C1 segment of cervical spinal cord (tissue), 14 donors: Measurements from ENCODE around the gene TSSC4.

ENCODE experiments used
- DNase-seq, 14 donors: peaks; one replicate each; lab custom pipeline; 2025; lab: John Stamatoyannopoulos, UW

The TSSC4 gene

DNA sequence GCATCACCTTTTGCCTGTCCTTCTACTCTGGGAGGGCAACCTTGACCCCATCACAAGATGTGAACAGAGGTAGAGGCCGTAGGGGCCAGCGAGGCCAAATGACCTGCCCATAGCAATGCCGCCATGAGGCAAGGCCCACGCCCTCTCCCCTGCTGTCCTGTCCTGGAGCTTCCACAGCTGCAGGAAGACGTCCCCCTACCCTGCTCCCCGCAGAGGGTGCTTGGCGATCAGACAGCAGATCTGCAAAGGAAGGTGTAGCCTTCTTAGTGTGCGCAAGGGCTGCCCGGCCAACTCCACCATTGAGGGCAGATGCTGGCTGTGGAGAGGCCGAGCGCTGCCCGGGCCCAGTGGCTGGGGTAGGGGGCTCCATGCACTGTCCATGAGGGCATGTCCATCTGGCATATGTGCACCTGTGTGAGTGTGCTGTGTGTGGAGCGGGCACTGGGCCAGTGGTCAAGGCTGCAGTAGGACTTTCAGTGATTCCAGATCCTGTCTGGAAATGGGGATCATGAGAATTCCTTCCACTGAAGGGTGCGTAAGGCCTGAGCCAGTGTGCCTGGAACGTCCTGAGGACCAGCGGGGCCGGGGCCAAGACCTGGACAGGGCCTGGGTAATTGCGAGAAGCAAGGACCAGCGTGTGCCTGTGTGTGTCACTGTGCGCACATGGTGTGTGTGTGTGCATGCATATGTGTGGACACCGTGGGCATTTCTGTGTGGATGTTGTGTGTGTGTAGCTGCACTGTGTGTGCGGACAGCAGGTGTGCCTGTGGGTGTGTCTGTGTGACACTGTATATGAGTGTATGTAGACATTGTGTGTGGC is 32.8 kb downstream of the TSSC4 start:
- DNase-seq, result no peak

DNA sequence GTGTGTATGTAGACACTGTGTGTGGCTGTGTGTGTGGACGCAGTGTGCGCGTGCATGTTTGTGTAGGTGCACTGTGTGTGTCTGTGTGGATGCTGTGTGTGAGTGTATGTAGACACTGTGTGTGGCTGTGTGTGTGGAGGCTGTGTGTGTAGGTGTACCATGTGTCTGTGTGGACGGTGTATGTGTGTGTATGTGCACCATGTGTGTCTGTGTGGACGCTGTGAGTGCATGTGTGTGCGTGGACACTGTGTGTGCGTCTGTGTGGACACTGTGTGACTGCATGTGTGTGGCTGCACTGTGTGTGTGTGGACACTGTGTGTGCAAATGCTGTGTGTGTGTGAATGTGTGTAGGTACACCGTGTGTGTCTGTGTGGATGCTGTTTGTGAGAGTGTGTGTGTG is 33.5 kb downstream of the TSSC4 start:
- no peak for DNase-seq

DNA sequence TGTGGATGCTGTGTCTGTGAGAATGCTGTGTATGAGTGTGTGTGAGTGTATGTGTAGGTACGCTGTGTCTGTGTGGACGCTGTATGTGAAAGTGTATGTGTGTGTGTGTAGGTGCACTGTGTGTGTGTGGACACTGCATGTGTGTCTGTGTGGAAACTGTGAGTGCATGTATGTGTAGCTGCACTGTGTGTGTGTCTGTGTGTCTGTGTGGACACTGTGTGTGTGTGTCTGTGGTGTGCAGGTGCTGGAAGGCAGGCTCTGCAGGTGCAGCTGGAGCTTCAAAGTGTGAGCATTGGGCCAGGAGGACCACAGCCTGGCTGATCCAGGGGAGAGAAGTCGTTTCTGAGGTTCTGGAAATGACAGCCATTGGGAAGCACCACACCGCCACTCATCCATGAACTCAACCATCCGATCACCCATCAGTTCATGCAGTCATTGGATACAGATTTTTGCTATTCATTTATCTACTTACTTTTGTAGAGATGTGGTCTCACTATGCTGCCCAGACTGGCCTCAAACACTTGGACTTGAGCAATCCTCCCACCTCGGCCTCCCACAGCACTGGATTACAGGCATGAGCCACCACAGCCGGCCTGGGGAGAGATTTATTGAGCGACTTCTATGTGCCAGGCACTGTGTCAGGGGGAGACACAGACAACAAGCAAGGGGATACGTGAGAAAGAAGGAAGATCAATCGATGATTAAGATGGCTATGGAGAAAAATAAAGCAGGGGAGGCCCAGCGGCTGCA is 34.1 kb downstream of the TSSC4 start:
- DNase-seq, result no peak

DNA sequence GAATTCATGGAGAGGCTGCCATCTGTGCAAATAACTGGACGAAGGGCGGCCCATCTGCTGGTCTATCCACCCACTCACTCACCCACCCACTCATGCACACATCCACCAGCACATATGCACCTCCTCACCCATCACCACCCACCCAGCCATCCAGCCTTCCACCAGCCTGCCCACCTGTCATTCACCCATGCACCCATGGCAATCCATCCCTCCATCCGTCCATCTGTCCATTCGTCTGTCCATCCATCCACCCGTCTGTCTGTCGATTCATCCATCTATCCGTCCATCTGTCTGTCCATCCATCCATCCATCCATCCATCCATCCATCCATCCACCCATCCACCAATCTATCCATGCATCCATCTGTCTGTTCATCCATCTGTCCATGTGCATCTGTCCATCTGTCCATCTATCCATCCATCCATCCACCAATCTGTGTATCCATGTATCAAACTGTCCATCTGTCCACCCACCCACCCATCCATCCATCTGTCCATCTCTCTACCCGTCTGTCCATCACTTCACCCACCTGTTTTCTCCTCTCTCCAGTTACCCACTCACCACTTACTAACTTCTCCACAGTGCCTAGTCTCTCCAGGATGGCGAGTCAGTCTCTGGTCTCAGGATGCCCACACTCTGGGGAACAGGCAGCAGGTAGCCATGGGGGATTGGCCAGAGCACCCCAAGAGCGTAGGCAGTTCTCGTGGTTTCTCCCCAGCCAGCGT is 34.9 kb downstream of the TSSC4 start:
- no peak for DNase-seq

DNA sequence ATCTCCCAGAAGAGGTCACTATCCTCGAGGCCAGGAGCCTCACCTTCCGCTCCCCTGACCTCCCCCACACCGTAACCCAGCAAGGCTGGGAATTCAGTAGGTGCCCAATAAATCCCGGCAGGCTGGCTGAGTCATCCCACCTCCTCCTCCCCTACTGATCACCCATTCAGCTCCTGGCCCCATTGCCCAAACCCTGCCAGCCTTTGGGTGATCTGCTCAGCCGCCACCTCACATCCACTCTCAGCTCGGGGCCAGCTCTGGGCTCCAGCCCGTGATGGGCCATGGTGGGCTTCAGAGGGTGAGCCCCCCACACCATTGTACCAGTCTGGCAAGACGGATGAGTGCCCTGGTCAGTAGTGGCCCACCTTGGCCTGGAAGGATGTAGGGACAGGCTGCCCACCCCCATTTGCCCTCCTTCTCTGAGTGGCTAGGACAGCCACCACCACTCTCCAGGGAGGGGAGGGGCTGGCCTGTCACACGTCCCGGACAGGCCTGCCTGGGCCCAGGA is 35.5 kb downstream of the TSSC4 start:
- DNase-seq, result no peak

DNA sequence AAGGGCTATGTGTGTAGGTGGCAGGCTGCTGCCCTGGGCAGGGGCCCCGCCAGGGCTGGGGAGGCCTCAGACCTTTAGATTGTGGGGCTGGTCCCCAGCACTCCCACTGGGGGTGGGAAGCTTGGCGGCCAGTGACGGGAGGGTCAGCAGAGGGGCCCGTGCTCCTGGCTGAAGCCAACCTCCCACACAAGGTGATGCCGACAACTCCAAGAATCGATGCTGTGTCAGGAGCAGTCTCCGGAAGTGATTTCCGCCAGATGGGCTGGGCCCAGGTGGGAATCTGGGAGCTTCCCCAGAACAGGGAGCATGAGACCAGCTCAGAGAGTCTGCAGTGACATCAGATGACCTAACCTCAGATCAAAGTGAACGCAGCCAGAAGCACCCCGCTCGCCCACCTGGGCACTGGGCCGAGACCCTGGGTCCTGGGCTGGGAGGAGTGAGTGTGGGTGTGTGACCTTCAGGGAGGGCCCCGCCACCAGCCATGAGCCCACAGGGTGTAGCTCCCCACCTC is 36.0 kb downstream of the TSSC4 start:
- no peak for DNase-seq

DNA sequence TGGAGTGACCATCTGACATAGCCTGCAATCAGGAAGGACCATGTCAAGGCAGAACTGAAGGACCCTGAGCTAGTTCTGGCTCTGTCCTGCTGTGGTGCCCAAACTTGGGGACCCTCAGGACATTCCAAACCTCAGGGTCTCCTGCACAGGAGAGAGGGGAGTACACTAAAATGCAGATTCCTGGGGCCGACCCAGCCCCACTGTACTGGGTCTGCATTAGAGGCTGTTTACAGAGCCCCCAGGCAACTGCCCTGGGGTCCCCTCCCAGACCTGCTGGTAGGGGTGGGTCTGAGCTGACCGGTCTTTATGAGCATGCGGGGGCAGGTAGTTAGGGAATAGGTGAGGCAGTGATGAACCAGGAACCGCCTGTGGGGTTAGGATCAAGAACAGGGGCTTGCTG is 37.0 kb downstream of the TSSC4 start:
- DNase-seq, result no peak

DNA sequence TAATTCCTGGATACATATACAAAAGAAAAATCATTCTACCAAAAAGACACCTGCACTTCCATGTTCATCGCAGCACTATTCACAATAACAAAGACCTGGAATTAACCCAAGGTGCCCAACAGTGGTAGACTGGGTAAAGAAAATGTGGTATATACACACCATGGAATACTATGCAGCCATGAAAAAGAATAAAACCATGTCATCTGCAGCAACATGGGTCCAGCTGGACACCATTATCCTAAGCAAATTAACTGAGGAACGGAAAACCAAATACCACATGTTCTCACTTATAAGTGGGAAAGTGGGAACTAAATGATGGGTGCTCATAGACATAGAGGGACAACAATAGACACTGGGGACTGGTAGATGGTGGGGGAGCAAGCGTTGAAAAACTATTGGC is 39.3 kb downstream of the TSSC4 start:
- DNase-seq, result no peak

DNA sequence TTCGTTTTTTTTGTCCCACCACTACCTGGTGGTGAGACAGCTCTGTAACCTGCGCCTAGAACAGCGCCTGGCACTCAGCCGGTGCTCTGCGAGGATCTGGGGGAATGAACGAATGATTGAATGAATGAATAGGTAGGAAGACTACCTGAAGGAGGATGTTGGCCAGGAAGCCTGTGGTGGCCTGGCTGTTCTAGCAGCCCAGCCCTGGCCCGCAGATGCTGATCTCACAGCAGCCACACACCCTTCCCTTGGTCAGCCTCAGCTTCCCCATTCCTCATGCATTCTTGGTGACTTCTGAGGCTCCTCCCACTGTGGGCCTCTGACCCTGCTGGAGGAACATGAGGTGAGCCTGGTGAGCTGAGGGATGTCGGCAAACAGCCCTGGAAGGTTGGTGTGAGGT is 40.1 kb downstream of the TSSC4 start:
- no peak for DNase-seq

DNA sequence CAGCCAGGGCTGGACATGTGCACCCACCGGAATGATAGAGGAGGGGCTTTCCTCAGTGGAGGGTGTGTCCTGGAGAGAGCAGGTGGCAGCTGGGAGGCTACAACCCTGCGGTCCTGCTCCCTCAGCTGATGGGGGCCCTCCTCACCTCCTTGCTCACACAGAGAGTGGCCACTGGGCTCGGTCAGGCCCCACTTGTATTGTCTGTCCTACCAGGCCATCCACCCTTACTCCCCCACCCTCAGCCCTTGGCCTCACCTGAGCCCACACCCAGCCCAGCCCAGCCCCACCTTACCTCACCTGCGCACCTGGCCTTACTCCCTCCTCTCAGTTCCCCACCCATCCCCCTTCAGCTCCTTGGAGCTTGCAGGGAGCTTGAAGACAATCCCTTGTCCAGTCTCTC is 40.6 kb downstream of the TSSC4 start:
- no peak for DNase-seq

DNA sequence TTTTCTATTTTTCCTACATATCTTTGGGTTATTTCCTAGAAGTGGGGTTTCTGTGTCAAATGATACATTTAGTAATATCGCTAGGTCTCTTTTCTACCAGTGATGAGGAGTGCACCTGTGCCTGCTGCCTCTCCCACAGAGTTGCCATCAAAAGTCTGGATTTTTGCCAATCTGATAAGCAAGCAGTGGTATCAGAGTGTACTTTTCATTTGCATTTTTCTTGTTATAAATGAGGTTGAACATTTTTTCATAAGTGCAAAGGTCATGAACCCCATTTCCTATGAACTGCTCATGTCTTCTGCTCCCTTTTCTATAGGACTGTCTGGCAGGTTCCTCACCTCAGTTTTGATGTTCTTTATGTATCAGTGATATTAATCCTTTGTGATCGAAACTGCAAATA is 42.0 kb downstream of the TSSC4 start:
- no peak for DNase-seq

DNA sequence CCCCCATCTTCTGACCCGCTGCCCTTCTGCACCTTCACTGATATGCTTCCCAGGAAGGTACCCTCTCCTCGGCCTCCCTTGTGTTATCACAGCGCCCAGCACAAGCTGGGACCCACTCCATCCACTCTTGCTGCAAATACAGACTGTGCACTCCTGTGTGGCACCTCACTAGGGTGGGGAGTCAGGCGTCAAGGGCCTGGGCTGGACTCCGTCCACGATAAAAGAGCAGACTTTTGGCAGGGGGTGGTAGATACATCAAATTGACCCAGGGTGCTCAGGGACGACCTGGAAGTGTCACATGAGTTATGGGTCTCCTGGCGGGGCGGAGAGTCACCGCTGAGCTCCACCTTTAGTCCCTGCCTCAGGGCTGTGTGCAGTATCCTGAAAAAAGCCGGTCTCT is 42.9 kb downstream of the TSSC4 start:
- DNase-seq, result no peak

DNA sequence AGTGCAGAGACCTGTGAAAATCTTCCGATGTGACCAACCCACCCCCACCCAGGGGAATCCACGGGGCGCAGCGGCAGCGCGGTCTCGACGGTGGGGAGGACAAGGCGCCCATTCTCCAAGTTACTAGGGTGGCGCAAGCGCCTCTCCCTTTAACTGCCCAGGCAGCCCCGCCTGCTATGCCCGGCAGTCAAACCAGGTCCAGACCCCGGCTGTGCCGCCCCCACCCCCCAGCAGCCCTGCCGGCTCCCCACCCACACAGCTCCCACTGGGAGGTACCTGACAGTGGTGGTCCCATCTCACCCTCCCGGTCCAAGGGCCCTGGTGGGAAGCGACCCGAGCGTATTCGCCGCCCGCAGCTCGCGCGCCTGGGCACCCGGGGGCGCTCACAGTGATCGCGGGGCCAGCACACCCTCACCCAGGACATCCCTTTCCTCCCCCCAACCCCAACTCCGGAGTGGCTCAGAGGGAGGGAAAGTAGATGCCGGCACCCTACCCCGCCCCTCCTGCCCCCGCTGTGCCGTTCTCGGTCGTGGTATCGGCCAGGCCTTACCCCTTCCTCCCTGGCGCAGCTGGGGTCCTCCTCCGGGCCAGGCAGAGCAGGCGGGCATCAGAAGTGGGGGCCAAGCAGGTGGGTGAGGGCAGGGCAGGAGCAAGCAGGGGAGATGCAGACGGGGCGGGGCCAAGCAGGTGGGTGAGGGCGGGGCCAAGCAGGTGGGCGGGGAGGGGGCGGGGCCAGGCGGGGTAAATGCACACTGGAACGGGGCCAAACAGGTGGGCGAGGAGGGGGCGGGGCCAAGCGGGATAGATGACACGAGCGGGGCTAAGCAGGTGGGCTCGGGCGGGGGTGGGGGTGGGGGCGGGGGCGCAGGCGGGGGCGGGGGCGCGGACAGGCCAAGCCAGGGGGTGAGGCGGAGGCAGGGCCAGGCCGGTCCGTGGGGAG is 43.6 kb downstream of the TSSC4 start, which contains the start of gene TRPM5:
Gene TRPM5, minus strand, starts transcription at position 634 of the 940 bp plus-strand sequence. CDS start 21,478 bp downstream, outside the sequence.
- no peak for DNase-seq

DNA sequence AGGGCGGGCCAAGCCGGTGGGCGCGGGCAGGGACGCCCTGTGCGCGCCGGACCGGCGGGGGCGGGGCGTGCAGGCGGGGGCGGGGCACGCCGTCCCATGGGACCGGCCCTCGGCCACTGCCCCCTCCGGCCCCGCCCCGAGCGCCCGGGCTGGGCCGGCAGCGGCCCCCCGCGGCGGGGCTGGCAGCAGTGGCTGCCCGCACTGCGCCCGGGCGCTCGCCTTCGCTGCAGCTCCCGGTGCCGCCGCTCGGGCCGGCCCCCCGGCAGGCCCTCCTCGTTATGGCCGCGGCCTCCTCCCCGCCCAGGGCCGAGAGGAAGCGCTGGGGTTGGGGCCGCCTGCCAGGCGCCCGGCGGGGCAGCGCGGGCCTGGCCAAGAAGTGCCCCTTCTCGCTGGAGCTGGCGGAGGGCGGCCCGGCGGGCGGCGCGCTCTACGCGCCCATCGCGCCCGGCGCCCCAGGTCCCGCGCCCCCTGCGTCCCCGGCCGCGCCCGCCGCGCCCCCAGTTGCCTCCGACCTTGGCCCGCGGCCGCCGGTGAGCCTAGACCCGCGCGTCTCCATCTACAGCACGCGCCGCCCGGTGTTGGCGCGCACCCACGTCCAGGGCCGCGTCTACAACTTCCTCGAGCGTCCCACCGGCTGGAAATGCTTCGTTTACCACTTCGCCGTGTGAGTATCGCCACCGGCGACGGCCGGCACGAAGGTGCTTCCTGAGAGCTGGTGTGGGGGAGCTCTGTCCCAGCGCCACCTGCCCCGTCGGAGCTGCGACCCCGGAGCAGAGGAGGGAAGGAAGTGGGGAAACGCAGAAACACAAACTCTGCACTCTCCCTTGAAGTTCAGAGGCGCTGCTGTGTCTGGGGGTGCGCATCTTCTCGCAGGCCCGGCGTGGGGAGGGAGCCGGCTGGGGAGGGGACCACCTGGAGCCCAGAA is 44.5 kb downstream of the TSSC4 start, which contains the start of gene KCNQ1:
Gene KCNQ1, plus strand, starts transcription at position 188 of the 925 bp plus-strand sequence. Its CDS starts 91 bp downstream, at position 279.
- peak in 1 of 14 donors; percentile 29 for DNase-seq

DNA sequence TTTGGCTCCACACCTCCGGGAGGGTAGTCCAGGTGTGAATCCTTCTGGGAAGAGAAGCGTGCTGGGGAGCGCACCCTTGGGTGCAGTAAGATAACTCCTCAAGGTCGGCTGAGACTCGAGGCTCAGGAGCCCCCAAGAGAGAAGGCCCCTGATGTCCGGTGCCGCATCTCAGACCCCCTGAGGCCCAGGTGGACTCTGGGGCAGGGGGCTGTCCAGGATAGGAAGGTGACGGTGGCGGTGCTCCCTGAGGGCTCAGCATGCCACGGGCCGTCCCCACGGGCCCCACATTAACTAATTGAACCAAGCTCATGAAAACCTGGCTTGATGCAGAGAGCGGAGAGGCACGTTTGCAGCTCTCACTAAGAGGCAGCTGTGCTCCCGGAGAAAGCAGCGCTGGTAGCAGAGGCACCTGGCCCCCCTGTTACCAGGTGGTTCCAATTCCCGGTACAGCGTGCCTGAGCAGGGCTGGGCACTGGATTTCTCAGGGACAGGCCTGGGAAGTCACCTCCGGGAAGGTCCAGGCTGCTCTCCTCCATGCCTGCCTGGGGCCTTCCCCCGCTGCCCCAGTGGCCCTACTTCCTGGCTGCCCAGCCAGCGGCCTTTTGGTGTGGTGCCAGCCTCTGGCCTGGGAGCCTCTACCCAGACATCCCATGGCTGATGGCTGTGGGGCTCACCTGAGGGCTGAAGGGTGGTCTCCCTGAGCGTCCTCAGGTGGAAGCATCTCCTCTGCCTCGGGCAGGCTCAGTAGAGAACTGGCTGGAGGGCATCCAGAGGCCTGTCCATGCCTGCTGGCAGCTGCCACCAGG is 45.4 kb downstream of the TSSC4 start:
- DNase-seq, result no peak

DNA sequence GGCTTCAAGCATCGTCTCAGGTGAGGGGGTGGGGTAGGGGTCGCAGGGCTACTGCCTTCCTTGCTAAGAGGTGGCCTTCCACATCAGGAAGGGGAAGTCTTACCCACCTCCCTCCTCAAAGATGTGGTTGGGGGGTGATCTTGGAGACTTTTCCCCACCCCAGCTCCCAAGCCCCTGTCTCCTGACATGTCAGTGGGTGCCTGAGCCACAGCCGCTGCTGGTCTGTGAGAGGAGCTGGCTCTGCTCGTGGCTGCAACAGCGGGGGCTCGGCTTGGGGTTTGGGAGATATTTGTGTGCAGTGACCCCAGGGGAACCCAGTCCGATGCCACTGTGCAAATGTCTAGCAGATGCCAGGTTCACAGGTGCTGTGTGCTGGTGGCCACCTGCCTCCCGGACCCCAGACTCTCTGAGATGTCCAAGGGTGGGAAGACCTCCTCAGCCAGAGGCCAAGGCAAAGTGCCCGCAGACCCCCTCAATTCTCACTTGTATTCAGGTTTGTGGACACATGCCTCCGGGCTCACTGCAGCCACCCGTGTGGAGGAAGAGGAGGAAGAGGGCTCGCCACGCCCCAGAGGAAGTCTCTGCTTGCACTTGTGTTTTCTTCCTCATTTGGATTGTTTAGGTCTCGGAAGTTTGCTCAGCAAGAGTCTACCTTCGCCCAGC is 46.2 kb downstream of the TSSC4 start:
- DNase-seq, result no peak

DNA sequence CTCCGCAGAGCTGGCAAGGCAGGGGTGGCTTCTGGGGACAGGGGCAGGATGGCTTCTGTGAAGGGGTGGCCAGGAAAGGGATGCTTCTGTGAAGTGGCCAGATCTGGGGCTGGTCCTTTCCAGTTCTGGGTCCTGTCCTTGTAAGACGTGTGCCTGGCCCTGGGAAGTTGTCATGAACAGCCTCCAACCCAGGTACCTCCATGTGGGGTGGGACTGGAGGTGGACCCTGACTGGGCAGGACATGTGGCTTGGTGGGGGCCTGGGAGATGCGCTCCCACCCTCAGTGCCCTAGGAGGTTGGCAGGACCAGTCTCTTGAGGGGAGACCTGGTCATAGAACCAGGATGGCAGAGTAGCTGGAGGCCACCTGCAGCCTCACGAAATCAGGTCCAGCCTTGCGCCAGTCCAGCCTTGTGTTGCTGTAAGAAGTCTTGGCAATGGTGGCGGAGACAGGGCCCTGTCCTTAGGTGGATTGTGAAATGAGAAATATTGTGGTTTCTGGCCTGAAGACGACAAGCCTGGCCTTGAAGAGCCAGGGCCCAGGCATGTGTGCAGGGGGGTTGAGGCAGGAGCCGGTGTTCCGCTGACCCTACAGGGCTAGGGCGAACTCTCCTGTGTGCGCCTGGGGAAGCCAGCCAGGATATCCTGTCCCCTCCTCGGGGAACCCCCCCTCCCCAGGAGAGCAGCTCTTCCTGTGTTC is 46.9 kb downstream of the TSSC4 start:
- DNase-seq, result no peak
